ENCODE measurements around the gene TSPAN15.
"Not testable (repeated sequence)": the region's sequence is repeated elsewhere in the genome, so short reads cannot be mapped to it uniquely, and the experiment has no call there.

The TSPAN15 gene

DNA sequence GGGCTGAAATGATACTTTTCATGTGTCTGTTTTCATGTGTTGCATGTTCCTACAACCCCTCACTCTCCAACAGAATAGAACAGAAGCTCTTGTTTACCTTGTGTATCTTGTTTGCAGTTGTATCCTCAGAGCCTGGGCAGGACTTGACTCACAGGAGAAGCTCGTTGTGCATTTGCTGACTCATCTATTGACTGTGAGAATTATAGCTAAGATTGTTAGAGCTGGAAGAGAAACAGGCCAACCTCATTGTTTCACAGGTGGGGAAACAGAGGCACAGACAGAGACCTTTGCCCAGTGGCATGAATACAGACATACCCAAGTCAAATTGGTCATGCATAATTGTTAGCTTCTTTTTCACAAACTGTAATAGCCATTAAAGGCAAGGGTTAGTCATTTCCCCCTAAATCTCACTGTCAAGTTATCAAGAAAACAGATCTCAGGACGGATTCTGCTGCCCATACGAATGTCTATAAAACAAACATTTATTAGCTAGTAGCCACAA lies 4.6 kb upstream of the TSPAN15 start:
- no peak for DNase-seq

DNA sequence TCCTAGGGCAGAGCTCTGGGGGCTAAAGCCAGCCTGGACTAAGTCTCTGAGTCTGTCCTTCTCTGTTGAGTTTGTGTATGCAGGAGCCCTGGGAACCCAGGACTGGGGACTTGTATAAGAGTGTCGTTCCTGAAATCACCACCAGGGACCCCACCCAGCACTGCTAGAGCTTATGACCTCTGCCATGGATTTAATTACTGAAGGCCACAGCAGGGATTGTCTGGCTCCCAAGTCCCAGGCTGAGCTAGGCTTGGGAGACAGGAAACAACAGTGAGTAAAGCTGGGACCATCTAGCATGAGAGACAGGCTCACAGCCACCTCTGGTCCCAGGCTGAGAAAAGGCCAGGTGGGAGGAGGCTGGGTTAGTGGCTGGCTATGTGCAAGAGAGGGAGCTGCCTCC lies 1.4 kb upstream of the TSPAN15 start:
- peak; percentile 72 for DNase-seq

DNA sequence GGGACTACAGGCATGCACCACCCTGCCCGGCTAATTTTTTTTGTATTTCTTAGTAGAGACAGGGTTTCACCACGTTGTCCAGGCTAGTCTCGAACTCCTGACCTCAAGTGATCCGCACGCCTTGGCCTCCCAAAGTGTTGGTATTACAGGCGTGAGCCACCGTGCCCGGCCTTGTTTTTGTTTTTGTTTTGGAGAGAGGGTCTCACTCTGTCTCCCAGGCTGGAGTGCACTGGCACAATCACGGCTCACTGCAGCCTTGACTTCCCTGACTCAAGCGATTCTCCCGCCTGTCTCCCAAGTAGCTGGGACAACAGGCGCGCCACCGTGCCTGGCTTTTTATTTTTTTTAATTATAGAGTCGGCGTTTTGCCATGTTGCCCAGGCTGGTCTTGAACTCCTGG lies 870 bp upstream of the TSPAN15 start:
- not testable (repeated sequence) for DNase-seq

DNA sequence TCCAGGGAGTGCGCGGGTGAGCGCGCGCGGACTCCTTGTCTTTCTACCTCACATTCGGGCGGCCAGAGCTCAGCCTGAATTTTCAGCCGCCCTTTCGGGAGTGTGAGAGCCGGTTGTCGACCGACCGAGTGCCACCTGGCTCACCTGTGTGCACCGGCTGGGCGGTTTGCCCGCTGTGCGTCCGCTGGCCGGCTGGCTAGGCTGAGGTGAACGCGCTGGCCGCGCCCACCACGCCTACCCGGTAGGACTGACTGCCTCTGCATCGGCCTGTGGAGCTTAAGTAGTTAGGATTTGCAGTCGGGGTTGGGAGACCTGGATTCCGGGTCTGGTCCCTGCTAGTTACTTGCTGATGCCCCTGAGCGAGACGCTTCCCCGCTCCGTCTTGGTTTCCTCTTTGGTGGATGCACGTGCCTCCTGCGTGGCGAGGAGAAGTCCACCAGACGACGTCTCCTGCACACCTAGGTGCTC lies 553 bp downstream of the TSPAN15 start:
- no peak for DNase-seq

DNA sequence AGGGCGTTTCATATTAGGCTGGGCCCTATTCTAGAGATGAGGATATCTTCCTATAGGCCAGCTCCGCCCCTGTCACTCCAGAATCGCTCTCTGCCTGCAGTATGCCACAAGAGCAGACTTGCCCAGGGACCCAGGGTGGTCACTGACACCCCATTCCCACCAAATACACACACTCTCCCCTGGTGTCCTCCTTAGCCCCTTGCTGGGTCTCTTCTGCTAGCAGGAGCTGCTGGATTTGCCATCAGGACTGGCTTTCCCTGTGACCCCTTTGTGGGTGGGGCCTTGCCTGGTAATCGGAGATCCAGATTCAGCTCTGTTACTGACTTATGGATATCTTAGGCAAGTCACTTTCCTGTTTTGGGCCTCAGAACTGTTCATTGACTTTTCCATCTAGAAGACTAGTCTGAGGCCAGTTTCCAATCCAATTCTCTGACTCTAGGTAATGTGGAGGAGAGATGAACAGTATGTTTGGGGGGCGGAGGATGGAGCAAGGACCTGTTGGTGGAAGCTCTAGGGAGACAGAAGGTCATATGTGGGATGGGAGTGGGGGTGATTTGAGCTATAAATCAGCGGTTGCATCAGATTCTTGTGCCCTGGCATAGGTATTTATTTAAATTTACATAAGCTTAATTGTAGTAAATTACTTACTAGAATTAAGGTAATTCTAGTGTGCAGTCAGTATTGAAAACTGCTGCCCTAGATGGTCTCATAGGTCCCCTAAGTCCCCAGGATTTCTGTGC lies 1.6 kb downstream of the TSPAN15 start:
- DNase-seq: no peak

DNA sequence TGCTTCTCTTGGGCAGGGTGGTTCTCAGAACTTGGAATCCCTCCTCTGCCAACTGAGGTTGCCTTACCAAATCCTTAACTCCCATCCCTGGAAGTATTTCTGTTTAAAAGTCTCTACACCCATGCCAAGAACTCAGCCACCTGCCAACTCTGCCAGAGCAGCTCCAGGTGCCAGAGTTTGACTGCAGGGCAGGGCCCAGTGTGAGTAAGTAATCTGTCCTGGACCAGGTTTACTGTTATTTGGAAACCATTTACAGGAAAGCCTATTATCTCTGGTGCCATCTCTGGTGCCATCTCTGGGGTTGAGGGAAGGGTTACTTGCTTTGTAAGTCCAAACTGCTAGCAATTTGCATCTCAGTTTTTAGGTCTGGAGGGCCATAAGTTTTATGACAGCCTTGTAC lies 2.5 kb downstream of the TSPAN15 start:
- no peak for DNase-seq

DNA sequence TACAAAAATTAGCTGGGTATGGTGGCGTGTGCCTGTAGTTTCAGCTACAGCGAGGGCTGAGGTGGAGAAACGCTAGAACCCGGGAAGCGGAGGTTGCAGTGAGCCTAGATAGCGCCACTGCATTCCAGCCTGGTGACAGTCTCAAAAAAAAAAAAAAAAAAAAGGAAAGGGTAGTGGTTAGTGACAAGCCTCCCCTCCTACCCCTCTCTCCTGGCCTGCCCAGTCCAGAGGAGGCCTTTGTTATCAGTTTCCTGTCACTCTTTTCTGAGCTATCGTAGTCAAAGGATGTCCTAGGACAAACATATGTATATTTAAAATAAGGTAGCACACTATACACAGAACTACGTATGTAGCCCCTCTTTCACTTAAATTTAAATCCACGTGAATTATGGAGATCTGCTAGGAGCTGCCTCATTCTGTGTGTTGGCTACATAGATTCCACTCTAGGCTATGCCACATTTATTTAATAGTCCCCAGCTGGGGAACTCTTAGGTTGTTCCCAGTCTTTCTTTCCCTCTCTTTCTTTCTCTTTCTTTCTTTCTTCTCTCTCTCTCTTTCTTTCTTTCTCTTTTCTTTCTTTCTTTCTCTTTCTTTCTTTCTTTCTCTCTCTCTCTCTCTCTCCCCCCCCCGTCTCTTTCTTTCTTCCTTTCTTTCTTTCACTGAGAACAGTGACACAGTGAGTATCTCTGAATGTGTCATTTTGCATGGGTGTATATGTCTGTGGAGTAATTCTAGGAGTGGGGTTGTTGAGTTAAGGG lies 3.9 kb downstream of the TSPAN15 start:
- DNase-seq: no peak

DNA sequence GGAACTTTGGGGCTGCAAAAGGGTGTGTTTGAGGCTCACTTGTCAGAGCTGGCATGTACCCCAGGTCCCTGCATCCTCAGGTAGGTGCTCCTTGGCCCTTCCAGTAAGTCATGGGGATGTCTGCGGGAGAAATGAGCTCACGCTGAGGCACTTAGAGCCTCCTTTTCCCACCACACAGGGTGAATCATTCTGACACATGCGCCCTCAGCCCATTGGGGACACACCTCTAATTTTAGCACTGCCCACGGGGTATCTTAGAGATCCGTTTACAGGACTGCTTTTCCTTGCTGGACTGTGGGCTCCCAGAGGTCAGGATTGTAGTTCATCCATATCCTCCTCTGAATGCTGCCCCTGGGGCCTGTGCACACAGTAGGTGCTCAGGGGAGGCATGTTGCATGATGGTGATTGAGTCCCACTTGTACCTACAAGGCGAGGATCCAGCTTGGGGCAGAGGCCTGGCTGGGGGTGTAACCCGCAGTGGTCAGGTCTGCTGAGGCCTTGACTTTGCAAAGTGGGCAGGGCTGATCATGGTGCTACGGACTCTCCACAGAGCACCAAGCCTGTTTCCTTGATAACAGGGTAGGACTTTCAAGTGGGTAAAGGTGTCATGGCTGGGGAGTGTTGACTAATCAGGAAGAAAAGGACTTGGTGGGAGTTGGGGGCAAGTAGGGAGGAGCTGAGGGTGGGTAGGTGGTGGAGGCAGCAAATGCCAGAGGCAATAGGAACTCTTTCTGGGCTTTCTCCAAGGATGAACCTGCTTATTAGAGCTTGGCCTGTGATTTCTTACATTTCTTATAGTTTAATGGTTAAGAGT lies 5.8 kb downstream of the TSPAN15 start:
- peak in 1 of 2 donors; percentile 45 for DNase-seq

DNA sequence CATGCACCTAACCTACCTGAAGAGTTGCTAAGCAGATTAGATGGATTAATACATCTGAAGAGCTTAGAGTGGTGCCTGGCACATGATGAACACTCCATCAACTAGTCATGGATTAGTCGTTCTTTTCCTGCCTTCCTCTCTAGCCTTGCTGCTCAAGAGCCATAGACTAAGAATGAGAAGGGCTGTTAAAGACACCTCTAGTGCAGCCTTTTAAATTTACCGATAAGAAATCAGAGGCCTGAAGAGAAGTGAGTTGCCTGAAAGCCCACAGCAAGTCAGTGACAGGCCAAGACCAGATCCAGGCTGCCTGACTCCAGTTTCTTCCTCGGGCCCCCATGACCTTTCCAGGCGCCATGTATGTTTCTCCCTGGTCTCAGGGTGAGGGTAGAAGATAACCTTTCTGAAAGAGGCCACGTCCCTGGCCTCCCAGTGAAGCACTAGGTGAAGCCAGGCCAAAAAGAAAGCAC lies 6.5 kb downstream of the TSPAN15 start:
- DNase-seq: no peak

DNA sequence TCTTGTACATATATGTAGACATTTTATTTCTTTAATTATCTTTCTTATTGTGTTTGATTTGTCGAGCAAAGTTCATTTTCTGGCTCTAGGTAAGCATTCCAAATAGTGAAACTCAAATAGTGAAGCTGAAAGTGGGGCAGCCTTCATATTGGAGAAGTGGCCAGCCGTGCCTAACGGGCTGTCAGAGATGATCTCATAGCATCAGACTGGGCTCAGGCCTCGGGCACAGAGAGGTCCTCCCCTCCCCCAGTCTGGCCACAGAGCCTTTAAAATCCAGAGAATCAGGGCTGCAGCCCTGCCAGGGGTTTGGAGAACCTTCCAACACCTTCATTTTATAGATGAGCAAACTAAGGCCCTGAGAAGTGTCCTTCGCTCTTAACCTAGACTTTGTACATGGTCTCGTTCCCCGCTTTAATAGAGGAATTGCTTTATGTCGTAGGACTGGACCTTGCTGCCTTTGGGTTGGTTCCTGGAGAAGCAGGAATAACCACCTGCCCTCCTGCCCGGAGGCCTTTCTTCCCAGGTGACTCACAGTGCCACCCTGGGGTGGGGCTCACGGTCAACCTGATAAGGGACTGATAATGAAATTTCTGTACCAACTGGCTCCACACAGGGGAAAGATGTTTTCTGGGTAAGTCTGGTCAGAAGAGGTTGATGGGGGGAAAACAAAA lies 7.3 kb downstream of the TSPAN15 start:
- peak; percentile 76 to 83 for DNase-seq

DNA sequence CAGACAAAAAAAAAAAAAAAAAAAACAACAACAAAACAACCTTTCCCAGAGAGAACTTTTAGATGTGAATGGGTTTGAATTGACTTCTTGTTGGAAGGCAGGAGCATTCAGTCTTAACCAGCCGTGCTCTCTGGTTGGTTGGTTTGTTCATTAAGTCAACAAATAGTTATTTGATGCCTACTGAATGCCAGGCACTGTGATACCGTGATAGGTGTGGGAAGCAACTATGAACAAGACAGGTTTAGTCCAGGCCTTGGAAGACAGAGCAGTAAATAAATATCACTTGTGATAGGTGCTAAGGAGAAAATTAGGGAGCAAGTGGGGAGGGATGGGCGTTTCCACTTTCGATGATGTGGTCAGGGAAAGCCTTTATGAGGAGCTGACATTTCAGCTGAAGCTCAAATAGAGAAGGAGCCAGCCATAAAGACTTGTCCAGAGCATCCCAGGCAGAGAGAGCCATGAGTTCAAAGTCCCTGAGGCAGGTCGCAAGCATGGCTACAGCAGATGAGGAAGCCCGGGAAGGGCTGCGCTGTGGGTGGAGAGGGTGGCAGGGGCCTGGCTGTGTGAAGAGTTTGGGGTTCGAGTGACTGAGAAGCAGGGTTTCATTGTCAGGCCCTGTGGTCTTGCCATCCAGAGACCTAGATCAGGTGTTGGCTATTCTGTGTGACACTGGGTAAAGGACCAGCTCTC lies 8.0 kb downstream of the TSPAN15 start:
- no peak for DNase-seq

DNA sequence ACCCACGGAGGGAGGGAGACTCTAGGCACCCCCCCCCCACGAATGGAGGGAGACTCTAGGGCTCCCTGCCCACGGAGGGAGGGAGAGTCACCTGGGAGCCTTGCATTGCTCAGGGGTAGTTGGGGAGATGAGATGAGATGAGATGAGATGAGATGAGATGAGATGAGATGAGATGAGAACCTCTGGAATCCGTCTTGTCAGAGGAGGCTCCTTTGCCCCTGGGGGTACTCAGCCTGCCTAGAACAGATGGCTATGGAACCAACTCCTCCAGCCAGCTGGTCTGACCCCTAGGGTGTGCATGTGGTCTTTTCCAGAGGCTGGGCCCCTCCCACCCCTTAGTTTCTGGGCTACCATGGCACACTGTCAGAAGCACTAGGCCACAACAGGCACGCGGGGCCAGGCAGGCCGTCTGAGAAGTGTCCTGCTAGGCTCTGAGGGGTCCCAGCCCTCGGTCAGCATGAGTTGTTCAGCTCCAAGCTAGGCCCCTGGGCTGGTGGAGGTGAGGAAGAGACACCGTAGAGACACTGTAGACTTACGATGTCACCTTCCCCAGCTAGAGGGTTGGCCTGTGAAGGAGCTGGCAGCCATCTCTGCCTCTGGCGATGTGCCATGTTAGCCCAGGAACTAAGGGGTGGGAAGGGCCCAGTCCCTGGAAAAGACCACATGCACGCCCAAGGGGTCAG lies 8.8 kb downstream of the TSPAN15 start:
- DNase-seq: no peak

DNA sequence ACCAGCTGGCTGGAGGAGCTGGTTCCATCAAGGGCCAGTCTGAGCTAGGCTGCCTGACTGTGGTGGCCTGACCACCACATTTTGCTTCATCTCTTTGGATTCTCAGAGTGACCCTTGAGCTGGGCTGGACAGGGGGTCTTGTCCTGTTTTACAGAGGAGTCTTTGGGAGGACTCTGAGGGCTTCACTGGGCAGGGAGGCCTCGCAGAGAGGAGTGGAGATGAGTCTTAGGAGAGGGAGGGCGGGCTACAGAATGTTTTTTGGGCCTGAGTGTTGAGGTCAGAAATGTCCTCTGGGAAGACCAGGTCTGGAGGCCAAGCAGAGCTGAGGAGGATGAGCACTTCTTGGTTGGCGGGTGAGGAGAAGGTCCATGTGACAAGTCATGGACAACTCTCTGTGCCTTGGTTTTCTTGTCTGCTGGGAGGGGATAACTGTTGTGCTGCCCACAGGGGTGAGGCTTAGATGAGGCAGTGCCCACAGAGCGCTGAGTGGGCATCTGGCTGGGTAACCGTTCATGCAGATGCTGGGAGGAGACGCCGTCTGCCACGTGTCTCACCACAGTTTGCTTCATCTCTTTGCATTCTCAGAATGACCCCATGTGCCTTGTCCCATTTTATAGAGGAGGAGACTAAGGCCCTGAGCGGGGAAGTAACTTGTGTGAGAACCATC lies 9.4 kb downstream of the TSPAN15 start:
- DNase-seq: peak in 1 of 2 donors; percentile 18

DNA sequence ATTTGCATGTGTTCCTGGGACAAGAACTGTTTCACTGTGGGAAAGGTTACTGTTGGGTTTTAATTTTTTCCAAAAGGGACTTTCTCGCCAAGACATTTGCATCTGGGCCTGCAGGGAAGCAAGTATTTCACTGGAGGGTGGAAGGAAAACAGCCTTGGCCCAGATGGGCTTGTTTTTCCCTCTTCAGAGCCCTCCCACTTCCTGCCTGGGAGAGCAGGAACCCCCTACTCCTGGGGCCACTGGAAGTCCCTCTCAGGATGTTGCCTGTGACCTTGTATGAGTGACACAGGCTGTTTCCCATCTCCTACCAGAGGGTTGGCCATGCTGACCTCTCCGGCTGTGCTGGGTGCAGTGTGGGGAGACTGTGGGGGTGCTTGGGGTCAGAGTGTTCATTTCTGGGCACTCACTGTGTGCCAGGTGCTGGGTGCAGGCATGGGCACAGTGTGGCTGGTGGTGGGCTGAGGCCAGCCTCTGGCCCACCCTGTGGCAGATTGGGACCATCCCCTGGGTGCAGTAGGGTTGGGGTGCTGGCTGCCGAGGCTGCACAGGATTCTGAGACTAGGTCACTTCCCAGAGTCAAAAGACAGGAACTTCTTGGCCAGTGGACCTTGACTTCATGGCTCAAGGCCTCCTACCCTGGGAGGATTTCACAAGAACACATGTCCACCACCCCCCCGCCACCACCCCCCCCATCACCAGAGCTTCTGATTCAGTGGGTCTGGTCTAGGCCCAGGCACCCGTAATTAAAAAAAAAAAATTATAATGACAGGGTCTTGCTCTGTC lies 10.2 kb downstream of the TSPAN15 start:
- peak in 1 of 2 donors; percentile 58 for DNase-seq

DNA sequence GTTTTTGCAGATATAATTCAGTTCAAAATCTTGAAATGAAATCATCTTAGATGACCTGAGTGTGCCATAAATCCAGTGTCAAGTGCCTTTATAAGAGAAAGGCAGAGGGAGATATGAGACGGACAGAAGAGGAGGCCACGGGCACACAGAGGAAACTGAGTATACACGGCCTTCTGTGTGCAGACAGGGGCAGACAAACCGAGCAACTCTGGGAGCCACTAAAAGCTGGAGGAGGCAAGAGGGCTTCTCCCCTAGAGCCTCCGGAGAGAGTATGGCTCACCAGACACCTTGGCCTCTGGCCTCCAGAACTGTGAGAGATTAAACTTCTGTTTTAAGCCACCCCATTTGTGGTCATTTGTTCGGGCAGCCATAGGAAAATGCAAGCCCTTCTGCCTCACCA lies 12.6 kb downstream of the TSPAN15 start:
- no peak for DNase-seq

DNA sequence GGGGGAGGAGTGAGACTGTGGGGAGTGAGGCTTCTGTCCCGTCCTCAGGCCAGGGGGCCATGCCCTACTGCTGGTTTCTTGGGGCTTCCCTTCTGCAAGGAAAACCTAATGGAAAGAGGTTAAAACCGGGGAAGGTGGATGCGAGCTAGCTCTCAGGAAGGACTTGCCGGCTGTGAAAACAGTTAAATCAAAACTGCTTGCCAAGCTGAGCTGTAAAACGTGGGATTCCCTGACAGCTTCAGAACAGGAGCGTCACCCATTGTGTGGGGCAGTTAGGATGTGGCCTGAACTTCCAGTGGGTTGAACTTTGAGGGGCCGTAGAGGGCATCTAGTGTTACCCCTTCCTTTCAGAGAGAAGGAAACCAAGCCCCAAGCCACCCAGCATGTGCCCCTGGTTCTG lies 13.1 kb downstream of the TSPAN15 start:
- DNase-seq: no peak

DNA sequence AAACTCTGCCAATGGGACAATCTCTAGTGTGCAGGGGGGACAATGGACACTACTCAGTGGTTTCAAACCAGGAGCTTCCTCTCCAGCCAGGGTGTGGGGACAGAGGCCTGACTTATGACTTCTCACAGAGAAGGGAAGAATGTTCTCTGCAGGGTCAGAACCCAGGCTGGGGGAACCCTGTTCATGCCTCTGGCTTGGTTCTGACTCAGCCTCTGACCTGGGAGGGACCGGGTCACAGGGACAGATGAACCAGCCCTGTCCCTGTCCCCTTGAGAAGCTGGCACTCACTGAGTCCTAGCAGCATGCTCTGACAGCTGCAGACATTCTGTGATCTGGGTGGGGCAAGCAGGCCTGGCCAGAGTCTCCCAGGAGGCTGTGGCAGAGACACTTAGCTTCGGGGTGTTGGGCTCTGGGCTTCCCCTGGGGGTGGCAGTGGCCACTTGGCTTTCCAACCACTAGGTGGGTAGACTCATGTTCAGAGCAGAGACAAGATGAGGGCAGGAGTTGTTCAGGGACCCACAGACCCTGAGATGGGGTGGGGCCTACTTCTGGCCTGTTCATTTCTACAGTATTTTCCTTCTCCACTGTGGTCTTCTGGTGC lies 13.6 kb downstream of the TSPAN15 start:
- peak; percentile 77 to 78 for DNase-seq

DNA sequence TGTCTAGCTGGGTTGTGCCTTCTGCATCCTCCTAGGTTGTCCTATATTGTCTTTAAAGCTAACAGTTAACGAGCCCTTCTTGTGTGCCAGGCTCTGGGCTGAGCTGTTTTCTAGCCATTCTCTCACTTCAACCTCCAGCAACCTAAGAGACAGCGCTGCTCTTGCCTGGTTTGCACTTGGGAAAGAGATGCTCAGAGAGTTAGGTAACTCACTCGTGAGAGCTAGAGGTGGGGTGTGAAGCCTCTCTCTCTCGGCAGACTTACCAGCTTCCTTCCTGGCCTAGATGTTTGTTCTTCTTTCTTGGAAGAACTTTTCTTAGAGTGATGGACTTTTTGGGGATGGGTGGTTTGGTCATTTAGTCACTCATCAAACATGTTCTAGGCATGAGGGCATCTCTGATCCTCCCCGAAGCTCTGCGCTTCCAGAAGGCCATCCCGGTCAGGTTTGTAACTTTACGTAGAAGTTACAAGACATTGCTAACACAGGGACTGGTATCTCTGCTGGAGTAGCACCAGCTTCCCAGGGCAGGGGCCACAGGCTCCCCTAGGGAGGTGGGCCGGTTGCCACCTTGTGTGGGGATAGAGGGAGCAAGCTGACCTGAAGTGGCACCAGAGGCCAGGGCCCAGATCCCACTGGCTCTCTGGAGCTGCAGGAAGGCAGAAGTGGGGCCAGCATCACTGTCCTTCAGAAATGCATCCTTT lies 14.3 kb downstream of the TSPAN15 start:
- peak in 1 of 2 donors; percentile 52 for DNase-seq

DNA sequence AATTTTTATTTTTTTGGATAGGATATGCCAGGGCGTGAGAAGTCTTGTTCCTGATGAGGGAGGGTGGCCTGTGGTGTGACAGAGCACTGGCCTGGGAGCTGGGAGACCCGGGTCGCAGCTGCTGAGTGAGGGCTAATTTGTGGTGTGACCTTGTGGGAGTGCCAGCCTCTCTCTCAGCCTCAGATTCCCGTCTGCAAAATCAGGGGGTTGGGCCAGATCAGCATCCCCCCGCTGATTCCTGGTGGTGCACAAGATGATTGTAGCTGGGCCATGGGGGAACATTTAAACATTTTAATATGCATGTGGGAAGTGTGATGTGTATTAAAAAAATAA lies 14.9 kb downstream of the TSPAN15 start:
- DNase-seq: no peak
